HepG2 (cell line): ENCODE results near the gene ITGB6. TPM values are rescaled to one million over a fixed set of nuclear protein-coding genes. Genes with fewer than 3 reads are reported as not detected.

Experiments used
- ATAC-seq: fragments of 200-7000 bp; cut with Tn5 transposase; 3 replicates; pipeline ENCODE4 v1.9.1; 2020; ENCODE audit warnings: mild to moderate bottlenecking, moderate library complexity
- BruUV-seq: library from RNA; stranded (reverse); fragments of 400-500 nt; replicated peaks from 2 replicates; lab custom pipeline; 2021; lab: Mats Ljungman, UMichigan
- CTCF ChIA-PET: fragments of 300-600 bp; formaldehyde crosslinking; extraction: SDS; loops from one replicate; lab custom pipeline; 2021; ENCODE audit warnings: low total read pairs, inconsistent platforms, low intra/inter-chr PET ratio; lab: Yijun Ruan, JAX
- POLR2A ChIA-PET: fragments of 350-600 bp; sonication (Branson Sonifier 250); formaldehyde crosslinking; loops from one replicate; lab custom pipeline; 2020; ENCODE audit warnings: antibody characterized with exemption, inconsistent platforms; lab: Yijun Ruan, JAX
- DNase-seq: peaks from one replicate; pipeline ENCODE4 v3.0.0-alpha.2; 2015; ENCODE audit warnings: low spot score
- FAIRE-seq: peaks from 3 replicates; lab custom pipeline; 2011; peaks lifted over from hg19 to GRCh38; lab: Jason Lieb, UNC
- H2AFZ ChIP-seq: one replicate; pipeline ENCODE4 v1.6.1; 2011; ENCODE audit warnings: low read length, inconsistent platforms
- H3K27ac ChIP-seq: fragments of 300-600 bp; 3 replicates; pipeline ENCODE4 v1.8.0; 2011; ENCODE audit warnings: mixed run types, mild to moderate bottlenecking, mixed read lengths, low read length, inconsistent platforms; ENCODE audit not compliant: insufficient read depth; ENCODE audit errors: extremely low read length
- H3K27me3 ChIP-seq, 2 experiments: fragments of 200-600 bp in 1 of 2; 2 replicates in 1 of 2; 3 replicates in 1 of 2; pipeline versions ENCODE4 v1.6.0 to v1.8.0; 2011; ENCODE audit warnings: low read length in 2 of 2, mild to moderate bottlenecking in 2 of 2, moderate library complexity in 2 of 2, inconsistent platforms in 1 of 2; ENCODE audit not compliant: insufficient read depth in 2 of 2, control insufficient read depth in 1 of 2
- H3K36me3 ChIP-seq, 2 experiments: fragments of 200-600 bp in 1 of 2; replicated peaks in 1 of 2; 2 replicates in 1 of 2; 3 replicates in 1 of 2; pipeline versions ENCODE4 v1.5.1 to v1.8.0; 2011; ENCODE audit warnings: low read length in 2 of 2, inconsistent platforms in 1 of 2; ENCODE audit not compliant: insufficient read depth in 2 of 2, control insufficient read depth in 1 of 2
- H3K4me1 ChIP-seq: 2 replicates; pipeline ENCODE4 v1.5.1; 2012; ENCODE audit warnings: low read length, inconsistent platforms; ENCODE audit not compliant: insufficient read depth
- H3K4me2 ChIP-seq: 2 replicates; pipeline ENCODE4 v1.6.0; 2011; ENCODE audit warnings: low read depth, low read length, inconsistent platforms
- H3K4me3 ChIP-seq, 3 experiments: fragments of 200-600 bp in 1 of 3; sonication (generic), shearing (Covaris generic) in 1 of 3; replicated peaks in 1 of 3; 2 replicates each; pipeline ENCODE4 v1.5.1; 2011 to 2016; ENCODE audit warnings: low read length in 3 of 3, inconsistent platforms in 2 of 3, low read depth in 2 of 3, mild to moderate bottlenecking in 2 of 3, control low read depth in 1 of 3, mixed read lengths in 1 of 3; ENCODE audit not compliant: insufficient read depth in 1 of 3
- H3K79me2 ChIP-seq: one replicate; pipeline ENCODE4 v1.6.1; 2011; ENCODE audit warnings: low read length, inconsistent platforms; ENCODE audit not compliant: insufficient read depth
- H3K9ac ChIP-seq: 2 replicates; pipeline ENCODE4 v1.6.0; 2011; ENCODE audit warnings: mild to moderate bottlenecking, low read depth, low read length, inconsistent platforms; ENCODE audit not compliant: insufficient read depth
- H3K9me3 ChIP-seq: 2 replicates; pipeline ENCODE4 v1.5.1; 2012; ENCODE audit warnings: mild to moderate bottlenecking, low read length
- H4K20me1 ChIP-seq: 2 replicates; pipeline ENCODE4 v1.6.0; 2011; ENCODE audit warnings: inconsistent platforms, mild to moderate bottlenecking, low read length, moderate library complexity; ENCODE audit not compliant: insufficient read depth
- MLLT10 ChIP-seq: sonication (generic); formaldehyde crosslinking; IDR thresholded peaks from 2 replicates; pipeline ENCODE4 v1.4.0; 2020; ENCODE audit warnings: missing genetic modification reagents
- MZF1 ChIP-seq: sonication (generic); formaldehyde crosslinking; IDR thresholded peaks from 2 replicates; pipeline ENCODE4 v1.8.1; 2023; ENCODE audit warnings: mild to moderate bottlenecking, missing genetic modification reagents, borderline replicate concordance
- NFE2L1 ChIP-seq: sonication (generic); formaldehyde crosslinking; IDR thresholded peaks from 2 replicates; pipeline ENCODE4 v1.4.0; 2020; ENCODE audit warnings: missing genetic modification reagents, mild to moderate bottlenecking, borderline replicate concordance
- NR3C1 ChIP-seq: sonication (generic); formaldehyde crosslinking; IDR thresholded peaks from 2 replicates; pipeline ENCODE4 v1.4.0; 2020; ENCODE audit warnings: missing genetic modification reagents
- RFXANK ChIP-seq: IDR thresholded peaks from 2 replicates; pipeline ENCODE4 v1.6.1; 2016
- TEAD3 ChIP-seq: optimal IDR thresholded peaks from 2 replicates; pipeline ENCODE3; 2016; ENCODE audit warnings: borderline replicate concordance
- THYN1 ChIP-seq: sonication (generic); formaldehyde crosslinking; IDR thresholded peaks from 2 replicates; pipeline ENCODE4 v1.8.1; 2023; ENCODE audit warnings: low read depth, mild to moderate bottlenecking, moderate library complexity, missing genetic modification reagents, borderline replicate concordance
- TSC22D2 ChIP-seq: sonication (generic); formaldehyde crosslinking; IDR thresholded peaks from 2 replicates; pipeline ENCODE4 v1.5.1; 2020; ENCODE audit warnings: missing genetic modification reagents, mild to moderate bottlenecking, borderline replicate concordance
- ZMYM4 ChIP-seq: sonication (generic); formaldehyde crosslinking; IDR thresholded peaks from 2 replicates; pipeline ENCODE4 v1.8.1; 2023; ENCODE audit warnings: mild to moderate bottlenecking, missing genetic modification reagents
- ZNF567 ChIP-seq: sonication (generic); formaldehyde crosslinking; IDR thresholded peaks from 2 replicates; pipeline ENCODE4 v1.8.1; 2023; ENCODE audit warnings: mild to moderate bottlenecking, missing genetic modification reagents, borderline replicate concordance
- ZNF749 ChIP-seq: sonication (generic); formaldehyde crosslinking; IDR thresholded peaks from 2 replicates; pipeline ENCODE4 v1.8.0; 2022; ENCODE audit warnings: mild to moderate bottlenecking, missing genetic modification reagents, moderate library complexity, borderline replicate concordance
- ZNF790 ChIP-seq: sonication (generic); formaldehyde crosslinking; IDR thresholded peaks from 2 replicates; pipeline ENCODE4 v1.8.0; 2022; ENCODE audit warnings: missing genetic modification reagents, mild to moderate bottlenecking, borderline replicate concordance
- WGBS: methylation state at CpG from one replicate; pipeline ENCODE4 v1.1.6; 2017; ENCODE audit warnings: low lambda C conversion rate; 5-methylcytosine and 5-hydroxymethylcytosine counted together
- in situ Hi-C: cut with HindIII; loops from 2 replicates; pipeline ENCODE4 v1.10.0; 2017; ENCODE audit warnings: low pct_unique_long_range_greater_than_20kb; ENCODE audit not compliant: extremely low pct_ligation_motif_present
- intact Hi-C: fragments of 100-400 bp; cut with micrococcal nuclease; formaldehyde crosslinking; loops from one replicate; pipeline ENCODE4 v1.10.0; 2022; ENCODE audit not compliant: unreplicated experiment
- polyA plus RNA-seq, 8 experiments: library from polyadenylated mRNA; depleted of rRNA in 3 of 8; stranded (reverse) in 7 of 8; unstranded in 1 of 8; fragments of >200 nt; fragmentation: Illumina TruSeq in 4 of 8; extraction: Trizol in 4 of 8; gene quantifications; 2 replicates each; pipeline versions ENCODE4 v1.2.1 to v1.2.3, GENCODE V29; 2011 to 2016; ENCODE audit warnings: low read depth in 4 of 8, missing spikeins in 1 of 8, mixed read lengths in 1 of 8; ENCODE audit not compliant: insufficient read depth in 1 of 8
- total RNA-seq, 5 experiments: library from RNA; depleted of rRNA; stranded (reverse); fragments of >200 nt; fragmentation: Illumina TruSeq; extraction: Trizol; gene quantifications; 2 replicates each; pipeline ENCODE4 v1.2.3, GENCODE V29; 2016; ENCODE audit warnings: low read depth in 1 of 5
- TF ChIP-seq, protein P1 (sequence below): sonication (generic); formaldehyde crosslinking; IDR thresholded peaks from 2 replicates; pipeline ENCODE4 v1.5.1; 2020; ENCODE audit warnings: mild to moderate bottlenecking, missing genetic modification reagents
- TF ChIP-seq, protein P2 (sequence below): sonication (generic); formaldehyde crosslinking; IDR thresholded peaks from 2 replicates; pipeline ENCODE4 v1.4.0; 2020; ENCODE audit warnings: missing genetic modification reagents
- TF ChIP-seq, protein P3 (sequence below): conservative IDR thresholded peaks from 2 replicates; pipeline ENCODE4 v1.6.1; 2018; ENCODE audit warnings: missing genetic modification reagents
- TF ChIP-seq, protein P4 (sequence below): sonication (generic); formaldehyde crosslinking; IDR thresholded peaks from 2 replicates; pipeline ENCODE4 v1.4.0; 2020; ENCODE audit warnings: missing genetic modification reagents
- TF ChIP-seq, protein P5 (sequence below): sonication (generic); formaldehyde crosslinking; IDR thresholded peaks from 2 replicates; pipeline ENCODE4 v1.4.0; 2020; ENCODE audit warnings: missing genetic modification reagents

The ITGB6 gene
- total and polyA plus RNA-seq, 2 of the 13 experiments (the other 11 are each of a cell fraction or from before 2014, with no cell fraction given), result not detected

DNA sequence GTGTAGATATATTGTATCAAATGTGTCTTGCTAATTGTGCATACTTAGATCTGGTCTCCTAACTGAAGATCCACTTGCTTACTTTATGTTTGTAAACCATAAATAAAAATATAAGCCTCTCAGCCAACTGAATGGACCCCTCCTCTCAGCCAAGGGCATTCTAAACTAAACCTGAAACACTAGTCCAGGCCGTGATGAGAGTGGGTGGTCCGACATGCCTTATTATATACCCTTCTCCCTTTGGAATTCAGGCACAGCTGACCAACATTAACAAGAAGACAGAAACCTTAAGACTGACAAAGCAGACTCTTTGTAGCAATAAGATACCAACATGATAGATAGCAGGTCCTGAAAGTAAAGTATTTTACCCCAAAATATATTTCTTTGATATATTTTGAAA is 73.3 kb downstream of the ITGB6 start:
- no peaks in the 10 kb centered on the region for H3K79me2 ChIP-seq
- no peaks in the 10 kb centered on the region for H3K36me3 ChIP-seq
- no peaks in the 10 kb centered on the region for H3K27me3 ChIP-seq
- H3K9ac ChIP-seq, result no peak overlapping the region
- in situ Hi-C loops (no loop called here), intact Hi-C loops (no loop called here)
- ChIA-PET CTCF (no interaction called here), POLR2A (no interaction called here)
- no peak overlapping the region for H3K4me2 ChIP-seq
- H2AFZ ChIP-seq, result no peak overlapping the region
- FAIRE-seq (no peak), DNase-seq (no peak), ATAC-seq (no peak)
- no peaks in the 10 kb centered on the region for H4K20me1 ChIP-seq
- WGBS, result 7% methylated on average over 2 of the region's 2 CpGs
- no peaks in the 10 kb centered on the region for H3K4me1 ChIP-seq
- H3K9me3 ChIP-seq, result no peaks in the 10 kb centered on the region
- no TSS peak for BruUV-seq
- no peak overlapping the region for H3K4me3 ChIP-seq
- no peak overlapping the region for H3K27ac ChIP-seq
- TF ChIP-seq ZMYM4 (no peak), ZNF790 (CRISPR knock-in tag) (no peak), ZNF567 (CRISPR knock-in tag) (no peak), THYN1 (no peak), NFE2L1 (CRISPR knock-in tag) (no peak), TEAD3 (CRISPR knock-in tag) (no peak), RFXANK (CRISPR knock-in tag) (no peak), MZF1 (no peak), TSC22D2 (CRISPR knock-in tag) (no peak), NR3C1 (CRISPR knock-in tag) (no peak), ZNF749 (CRISPR knock-in tag) (no peak), MLLT10 (CRISPR knock-in tag) (no peak)
- TF ChIP-seq, protein P1, sequence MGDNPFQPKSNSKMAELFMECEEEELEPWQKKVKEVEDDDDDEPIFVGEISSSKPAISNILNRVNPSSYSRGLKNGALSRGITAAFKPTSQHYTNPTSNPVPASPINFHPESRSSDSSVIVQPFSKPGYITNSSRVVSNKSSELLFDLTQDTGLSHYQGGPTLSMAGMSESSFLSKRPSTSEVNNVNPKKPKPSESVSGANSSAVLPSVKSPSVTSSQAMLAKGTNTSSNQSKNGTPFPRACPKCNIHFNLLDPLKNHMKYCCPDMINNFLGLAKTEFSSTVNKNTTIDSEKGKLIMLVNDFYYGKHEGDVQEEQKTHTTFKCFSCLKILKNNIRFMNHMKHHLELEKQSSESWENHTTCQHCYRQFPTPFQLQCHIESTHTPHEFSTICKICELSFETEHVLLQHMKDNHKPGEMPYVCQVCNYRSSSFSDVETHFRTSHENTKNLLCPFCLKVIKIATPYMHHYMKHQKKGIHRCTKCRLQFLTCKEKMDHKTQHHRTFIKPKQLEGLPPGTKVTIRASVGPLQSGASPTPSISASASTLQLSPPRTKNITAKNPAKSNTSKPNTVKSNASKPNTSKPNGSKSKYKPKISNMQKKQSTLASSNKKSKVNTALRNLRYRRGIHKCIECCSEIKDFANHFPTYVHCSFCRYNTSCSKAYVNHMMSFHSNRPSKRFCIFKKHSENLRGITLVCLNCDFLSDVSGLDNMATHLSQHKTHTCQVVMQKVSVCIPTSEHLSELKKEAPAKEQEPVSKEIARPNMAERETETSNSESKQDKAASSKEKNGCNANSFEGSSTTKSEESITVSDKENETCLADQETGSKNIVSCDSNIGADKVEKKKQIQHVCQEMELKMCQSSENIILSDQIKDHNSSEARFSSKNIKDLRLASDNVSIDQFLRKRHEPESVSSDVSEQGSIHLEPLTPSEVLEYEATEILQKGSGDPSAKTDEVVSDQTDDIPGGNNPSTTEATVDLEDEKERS (CRISPR knock-in tag), result no peak
- TF ChIP-seq, protein P2, sequence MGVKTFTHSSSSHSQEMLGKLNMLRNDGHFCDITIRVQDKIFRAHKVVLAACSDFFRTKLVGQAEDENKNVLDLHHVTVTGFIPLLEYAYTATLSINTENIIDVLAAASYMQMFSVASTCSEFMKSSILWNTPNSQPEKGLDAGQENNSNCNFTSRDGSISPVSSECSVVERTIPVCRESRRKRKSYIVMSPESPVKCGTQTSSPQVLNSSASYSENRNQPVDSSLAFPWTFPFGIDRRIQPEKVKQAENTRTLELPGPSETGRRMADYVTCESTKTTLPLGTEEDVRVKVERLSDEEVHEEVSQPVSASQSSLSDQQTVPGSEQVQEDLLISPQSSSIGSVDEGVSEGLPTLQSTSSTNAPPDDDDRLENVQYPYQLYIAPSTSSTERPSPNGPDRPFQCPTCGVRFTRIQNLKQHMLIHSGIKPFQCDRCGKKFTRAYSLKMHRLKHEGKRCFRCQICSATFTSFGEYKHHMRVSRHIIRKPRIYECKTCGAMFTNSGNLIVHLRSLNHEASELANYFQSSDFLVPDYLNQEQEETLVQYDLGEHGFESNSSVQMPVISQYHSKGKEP, result no peak
- TF ChIP-seq, protein P3, sequence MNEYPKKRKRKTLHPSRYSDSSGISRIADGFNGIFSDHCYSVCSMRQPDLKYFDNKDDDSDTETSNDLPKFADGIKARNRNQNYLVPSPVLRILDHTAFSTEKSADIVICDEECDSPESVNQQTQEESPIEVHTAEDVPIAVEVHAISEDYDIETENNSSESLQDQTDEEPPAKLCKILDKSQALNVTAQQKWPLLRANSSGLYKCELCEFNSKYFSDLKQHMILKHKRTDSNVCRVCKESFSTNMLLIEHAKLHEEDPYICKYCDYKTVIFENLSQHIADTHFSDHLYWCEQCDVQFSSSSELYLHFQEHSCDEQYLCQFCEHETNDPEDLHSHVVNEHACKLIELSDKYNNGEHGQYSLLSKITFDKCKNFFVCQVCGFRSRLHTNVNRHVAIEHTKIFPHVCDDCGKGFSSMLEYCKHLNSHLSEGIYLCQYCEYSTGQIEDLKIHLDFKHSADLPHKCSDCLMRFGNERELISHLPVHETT, result no peak
- TF ChIP-seq, protein P4, sequence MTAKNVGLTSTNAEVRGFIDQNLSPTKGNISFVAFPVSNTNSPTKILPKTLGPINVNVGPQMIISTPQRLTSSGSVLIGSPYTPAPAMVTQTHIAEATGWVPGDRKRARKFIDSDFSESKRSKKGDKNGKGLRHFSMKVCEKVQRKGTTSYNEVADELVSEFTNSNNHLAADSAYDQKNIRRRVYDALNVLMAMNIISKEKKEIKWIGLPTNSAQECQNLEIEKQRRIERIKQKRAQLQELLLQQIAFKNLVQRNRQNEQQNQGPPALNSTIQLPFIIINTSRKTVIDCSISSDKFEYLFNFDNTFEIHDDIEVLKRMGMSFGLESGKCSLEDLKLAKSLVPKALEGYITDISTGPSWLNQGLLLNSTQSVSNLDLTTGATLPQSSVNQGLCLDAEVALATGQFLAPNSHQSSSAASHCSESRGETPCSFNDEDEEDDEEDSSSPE (CRISPR knock-in tag), result no peak
- TF ChIP-seq, protein P5, sequence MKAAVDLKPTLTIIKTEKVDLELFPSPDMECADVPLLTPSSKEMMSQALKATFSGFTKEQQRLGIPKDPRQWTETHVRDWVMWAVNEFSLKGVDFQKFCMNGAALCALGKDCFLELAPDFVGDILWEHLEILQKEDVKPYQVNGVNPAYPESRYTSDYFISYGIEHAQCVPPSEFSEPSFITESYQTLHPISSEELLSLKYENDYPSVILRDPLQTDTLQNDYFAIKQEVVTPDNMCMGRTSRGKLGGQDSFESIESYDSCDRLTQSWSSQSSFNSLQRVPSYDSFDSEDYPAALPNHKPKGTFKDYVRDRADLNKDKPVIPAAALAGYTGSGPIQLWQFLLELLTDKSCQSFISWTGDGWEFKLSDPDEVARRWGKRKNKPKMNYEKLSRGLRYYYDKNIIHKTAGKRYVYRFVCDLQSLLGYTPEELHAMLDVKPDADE (CRISPR knock-in tag), result no peak
